Breast epithelium (tissue), 4 donors: Measurements from ENCODE around the gene WBP11. TPM values are rescaled to one million over a fixed set of nuclear protein-coding genes. Genes with fewer than 3 reads are reported as not detected.

Experiments used
- DNase-seq, 2 donors: peaks; one replicate each; pipeline ENCODE4 v3.0.0-alpha.2; 2019; ENCODE audit warnings: low spot score in 2 of 2
- H3K27ac ChIP-seq, 2 donors: fragments of 200-600 bp; sonication (generic) in 1 of 2; one replicate each; pipeline ENCODE4 v1.5.1; 2016 to 2019; ENCODE audit warnings: mild to moderate bottlenecking in 1 of 2
- H3K27me3 ChIP-seq, 2 donors: fragments of 200-600 bp; sonication (generic) in 1 of 2; one replicate each; pipeline versions ENCODE4 v1.5.1 to v1.6.0; 2017 to 2019; ENCODE audit warnings: control low read depth in 1 of 2, mild to moderate bottlenecking in 1 of 2
- H3K36me3 ChIP-seq: fragments of 200-600 bp; one replicate; pipeline ENCODE4 v1.5.1; 2019
- H3K4me1 ChIP-seq, 2 donors: fragments of 200-600 bp; sonication (generic); one replicate each; pipeline ENCODE4 v1.5.1; 2016 to 2019; ENCODE audit warnings: control low read depth in 1 of 2
- H3K4me3 ChIP-seq, 3 donors: fragments of 200-600 bp; sonication (generic); 1 replicate in 2 of 3; 2 replicates in 1 of 3; pipeline ENCODE4 v1.5.1; 2016 to 2019; ENCODE audit warnings: mild to moderate bottlenecking in 3 of 3, moderate library complexity in 2 of 3
- H3K9me3 ChIP-seq, 2 donors: fragments of 200-600 bp; sonication (generic) in 1 of 2; one replicate each; pipeline ENCODE4 v1.5.1; 2016 to 2019; ENCODE audit warnings: control low read depth in 1 of 2
- POLR2A ChIP-seq: fragments of 450-650 bp; IDR thresholded peaks from one replicate; pipeline ENCODE4 v1.6.1; 2016; ENCODE audit warnings: antibody characterized with exemption, mild to moderate bottlenecking, moderate library complexity
- POLR2AphosphoS5 ChIP-seq, 3 donors: sonication (generic); formaldehyde crosslinking; IDR thresholded peaks; one replicate each; pipeline ENCODE4 v1.6.1; 2017; ENCODE audit warnings: antibody characterized with exemption in 3 of 3
- intact Hi-C: fragments of 100-400 bp; cut with DNase I; formaldehyde crosslinking; loops from one replicate; pipeline ENCODE4 v1.15.1; 2023; ENCODE audit warnings: low total_unique reads
- total RNA-seq, 3 donors: library from RNA; depleted of rRNA; stranded (reverse); fragments of >200 nt; gene quantifications; one replicate each; pipeline ENCODE4 v1.1.0, GENCODE V29; 2016
- TF ChIP-seq, protein P1 (sequence below), 3 donors: fragments of 450-650 bp; IDR thresholded peaks; one replicate each; pipeline ENCODE4 v1.5.1; 2016 to 2017; ENCODE audit warnings: antibody characterized with exemption in 3 of 3, mild to moderate bottlenecking in 3 of 3, moderate library complexity in 3 of 3

The WBP11 gene
- total RNA-seq, 3 donors from 2014 or later = 20.3 to 22.8 (median 22.1) TPM

DNA sequence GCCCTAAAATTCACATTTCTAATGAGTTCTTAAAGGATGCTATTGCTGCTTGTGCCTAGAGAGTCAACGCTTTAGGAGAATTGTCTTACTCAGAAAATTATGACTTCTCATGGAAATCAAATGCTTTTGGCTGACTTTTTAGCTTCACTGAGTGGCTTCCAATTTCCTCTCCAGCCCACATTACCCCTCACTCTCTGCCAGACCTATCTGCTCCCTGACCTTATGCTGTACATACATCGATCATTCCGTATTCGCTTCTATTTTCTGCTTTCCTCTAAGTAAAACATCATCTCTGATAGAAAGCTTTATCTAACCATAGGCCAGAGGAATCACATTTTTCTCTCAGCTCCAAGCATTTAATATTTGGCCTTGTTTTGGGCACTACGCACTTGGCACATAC, 23.2 kb upstream of the WBP11 start:
- no peaks in the 10 kb centered on the region for H3K27me3 ChIP-seq
- H3K4me3 ChIP-seq = no peak overlapping the region
- intact Hi-C loops = no loop called here
- H3K36me3 ChIP-seq = no peaks in the 10 kb centered on the region
- H3K27ac ChIP-seq = no peak overlapping the region
- H3K4me1 ChIP-seq = no peaks in the 10 kb centered on the region
- TF ChIP-seq, protein P1, sequence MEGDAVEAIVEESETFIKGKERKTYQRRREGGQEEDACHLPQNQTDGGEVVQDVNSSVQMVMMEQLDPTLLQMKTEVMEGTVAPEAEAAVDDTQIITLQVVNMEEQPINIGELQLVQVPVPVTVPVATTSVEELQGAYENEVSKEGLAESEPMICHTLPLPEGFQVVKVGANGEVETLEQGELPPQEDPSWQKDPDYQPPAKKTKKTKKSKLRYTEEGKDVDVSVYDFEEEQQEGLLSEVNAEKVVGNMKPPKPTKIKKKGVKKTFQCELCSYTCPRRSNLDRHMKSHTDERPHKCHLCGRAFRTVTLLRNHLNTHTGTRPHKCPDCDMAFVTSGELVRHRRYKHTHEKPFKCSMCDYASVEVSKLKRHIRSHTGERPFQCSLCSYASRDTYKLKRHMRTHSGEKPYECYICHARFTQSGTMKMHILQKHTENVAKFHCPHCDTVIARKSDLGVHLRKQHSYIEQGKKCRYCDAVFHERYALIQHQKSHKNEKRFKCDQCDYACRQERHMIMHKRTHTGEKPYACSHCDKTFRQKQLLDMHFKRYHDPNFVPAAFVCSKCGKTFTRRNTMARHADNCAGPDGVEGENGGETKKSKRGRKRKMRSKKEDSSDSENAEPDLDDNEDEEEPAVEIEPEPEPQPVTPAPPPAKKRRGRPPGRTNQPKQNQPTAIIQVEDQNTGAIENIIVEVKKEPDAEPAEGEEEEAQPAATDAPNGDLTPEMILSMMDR (IDR thresholded peaks at IDR 0.05) = no peak
- TF ChIP-seq POLR2AphosphoS5 (IDR thresholded peaks at IDR 0.05) = no peak
- no peak for TF ChIP-seq POLR2A
- no peaks in the 10 kb centered on the region for H3K9me3 ChIP-seq
- DNase-seq = no peak

DNA sequence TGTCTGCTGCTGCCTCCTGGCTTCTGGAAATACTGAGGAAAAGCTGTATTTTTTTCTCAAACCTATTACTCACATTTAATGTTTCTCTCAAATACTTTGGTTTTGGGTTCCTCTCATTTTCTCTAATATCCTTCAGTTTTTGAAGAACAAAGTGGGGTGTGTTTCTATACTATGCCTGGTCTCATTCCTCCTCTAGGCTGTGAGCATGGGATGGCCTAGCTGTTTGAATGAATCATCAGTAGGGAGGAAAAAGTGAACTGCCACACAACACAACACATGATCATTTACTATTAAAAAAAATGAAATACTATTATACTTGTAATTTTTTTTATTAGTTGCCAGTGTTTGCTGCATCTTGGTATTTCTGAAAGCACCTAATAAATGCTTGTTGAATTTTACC, 22.0 kb upstream of the WBP11 start:
- Histone ChIP-seq H3K9me3 (no peaks in the 10 kb centered on the region), H3K4me1 (no peaks in the 10 kb centered on the region), H3K36me3 (no peaks in the 10 kb centered on the region), H3K27me3 (no peaks in the 10 kb centered on the region), H3K4me3 (no peak overlapping the region), H3K27ac (no peak overlapping the region)
- no peak for DNase-seq
- intact Hi-C loops = no loop called here
- TF ChIP-seq POLR2A = no peak
- TF ChIP-seq, protein P1 (IDR thresholded peaks at IDR 0.05) = no peak
- TF ChIP-seq POLR2AphosphoS5 (IDR thresholded peaks at IDR 0.05) = no peak

DNA sequence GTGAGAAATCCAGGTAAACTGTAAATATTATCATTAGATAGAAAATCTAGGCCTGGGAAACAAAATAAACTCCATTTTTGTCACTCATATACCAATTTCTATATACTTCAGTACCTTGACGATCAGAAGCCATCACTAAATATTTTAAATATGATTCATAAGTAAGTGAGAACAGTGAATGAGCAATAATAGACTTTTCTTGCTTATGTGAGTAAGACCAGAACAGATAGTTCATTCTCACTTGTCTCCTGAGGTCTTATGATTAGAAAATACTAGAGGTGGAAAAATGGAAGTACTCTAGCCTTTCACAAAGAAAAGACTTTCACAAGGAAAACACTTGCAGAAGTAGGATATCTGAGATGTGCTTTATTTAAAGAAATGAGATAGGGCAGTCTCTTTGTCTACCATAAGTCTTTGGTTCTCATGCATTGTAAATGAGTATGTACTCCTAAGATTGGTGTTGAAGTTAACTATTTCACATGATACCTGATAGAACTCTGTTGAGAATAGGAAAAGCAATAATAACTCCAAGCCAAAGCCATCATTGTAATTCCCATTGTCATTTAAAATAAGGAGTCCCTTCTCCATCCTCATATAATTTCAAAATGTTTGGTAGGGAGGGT, 20.8 kb upstream of the WBP11 start:
- Histone ChIP-seq H3K4me1 (no peaks in the 10 kb centered on the region), H3K4me3 (no peak overlapping the region), H3K36me3 (no peaks in the 10 kb centered on the region), H3K27me3 (no peaks in the 10 kb centered on the region), H3K27ac (no peak overlapping the region), H3K9me3 (no peaks in the 10 kb centered on the region)
- DNase-seq = no peak
- intact Hi-C loops = no loop called here
- TF ChIP-seq, protein P1 (IDR thresholded peaks at IDR 0.05) = no peak
- TF ChIP-seq POLR2A (no peak), POLR2AphosphoS5 (IDR thresholded peaks at IDR 0.05) (no peak)

DNA sequence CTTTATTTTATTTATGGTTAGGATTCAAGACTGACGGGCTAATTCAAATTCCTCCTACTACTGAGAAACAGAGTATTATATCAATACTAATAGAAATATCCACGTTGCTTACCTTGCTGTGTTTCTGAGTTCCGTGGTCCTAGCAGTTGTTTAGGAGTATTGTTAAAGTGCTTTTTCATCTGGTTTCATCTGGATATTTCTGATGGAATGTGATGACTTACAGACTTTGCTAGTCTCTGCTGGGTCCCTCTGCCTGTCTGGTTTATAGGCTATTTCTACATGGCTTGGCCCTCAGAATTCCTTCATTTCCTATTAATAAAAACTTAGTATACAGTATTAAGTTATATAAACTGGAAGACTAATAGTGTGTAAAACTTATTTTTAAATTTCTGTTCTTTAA, 10.7 kb upstream of the WBP11 start, which contains the start of gene SMCO3:
Gene SMCO3, minus strand, starts transcription at position 169 of the 400 bp plus-strand sequence. CDS start 7,502 bp downstream, outside the sequence.
- intact Hi-C loops = no loop called here
- H3K4me3 ChIP-seq = no peak within 1 kb of the TSS

DNA sequence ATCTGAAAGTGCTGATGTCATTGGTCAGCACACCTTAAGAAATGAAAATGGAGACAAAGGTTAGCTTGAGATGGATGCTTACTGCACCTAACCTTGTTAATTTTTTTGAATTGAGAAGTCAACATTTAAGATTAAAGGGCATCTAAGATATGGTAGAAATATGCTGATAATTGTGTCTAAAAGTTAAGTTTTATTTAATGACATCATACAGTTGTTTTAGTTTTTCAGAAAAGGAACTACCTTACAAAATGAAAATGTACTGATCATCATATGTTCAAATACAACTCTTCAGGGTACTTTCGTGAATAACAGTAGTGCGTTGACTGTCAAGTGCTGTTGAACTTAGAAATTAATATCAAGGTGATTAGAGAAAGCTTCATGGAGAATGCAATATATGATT, 8.2 kb upstream of the WBP11 start:
- Histone ChIP-seq H3K36me3 (no peaks in the 10 kb centered on the region), H3K9me3 (no peaks in the 10 kb centered on the region), H3K4me1 (no peaks in the 10 kb centered on the region), H3K4me3 (no peak overlapping the region), H3K27me3 (no peaks in the 10 kb centered on the region), H3K27ac (no peak overlapping the region)
- no peak for DNase-seq
- intact Hi-C loops = no loop called here
- TF ChIP-seq POLR2A = no peak
- TF ChIP-seq, protein P1 (IDR thresholded peaks at IDR 0.05) = no peak
- no peak for TF ChIP-seq POLR2AphosphoS5 (IDR thresholded peaks at IDR 0.05)

More for the DNA sequence above, 10.7 kb upstream of the WBP11 start, which contains the start of gene SMCO3:
- TF ChIP-seq, protein P1 (IDR thresholded peaks at IDR 0.05) = no peak
- no peak for TF ChIP-seq POLR2A
- TF ChIP-seq POLR2AphosphoS5 (IDR thresholded peaks at IDR 0.05) = no peak
- DNase-seq = no peak
- H3K36me3 ChIP-seq = no peaks in the 10 kb centered on the region
- no peak within 1 kb of the TSS for H3K27ac ChIP-seq
- H3K27me3 ChIP-seq = no peaks in the 10 kb centered on the region
- H3K4me1 ChIP-seq = no peaks in the 10 kb centered on the region
- H3K9me3 ChIP-seq = no peaks in the 10 kb centered on the region
